GM21381 (cell line): ENCODE data around the gene PDS5B.
"Not testable (repeated sequence)": the region's sequence is repeated elsewhere in the genome, so short reads cannot be mapped to it uniquely, and the experiment has no call there.

Experiments
- ATAC-seq: cut with Tn5 transposase; IDR thresholded peaks from one replicate; pipeline ENCODE4 v1.9.1; 2021; ENCODE audit warnings: mild to moderate bottlenecking, moderate library complexity; ENCODE audit not compliant: unreplicated experiment

PDS5B gene, protein sequence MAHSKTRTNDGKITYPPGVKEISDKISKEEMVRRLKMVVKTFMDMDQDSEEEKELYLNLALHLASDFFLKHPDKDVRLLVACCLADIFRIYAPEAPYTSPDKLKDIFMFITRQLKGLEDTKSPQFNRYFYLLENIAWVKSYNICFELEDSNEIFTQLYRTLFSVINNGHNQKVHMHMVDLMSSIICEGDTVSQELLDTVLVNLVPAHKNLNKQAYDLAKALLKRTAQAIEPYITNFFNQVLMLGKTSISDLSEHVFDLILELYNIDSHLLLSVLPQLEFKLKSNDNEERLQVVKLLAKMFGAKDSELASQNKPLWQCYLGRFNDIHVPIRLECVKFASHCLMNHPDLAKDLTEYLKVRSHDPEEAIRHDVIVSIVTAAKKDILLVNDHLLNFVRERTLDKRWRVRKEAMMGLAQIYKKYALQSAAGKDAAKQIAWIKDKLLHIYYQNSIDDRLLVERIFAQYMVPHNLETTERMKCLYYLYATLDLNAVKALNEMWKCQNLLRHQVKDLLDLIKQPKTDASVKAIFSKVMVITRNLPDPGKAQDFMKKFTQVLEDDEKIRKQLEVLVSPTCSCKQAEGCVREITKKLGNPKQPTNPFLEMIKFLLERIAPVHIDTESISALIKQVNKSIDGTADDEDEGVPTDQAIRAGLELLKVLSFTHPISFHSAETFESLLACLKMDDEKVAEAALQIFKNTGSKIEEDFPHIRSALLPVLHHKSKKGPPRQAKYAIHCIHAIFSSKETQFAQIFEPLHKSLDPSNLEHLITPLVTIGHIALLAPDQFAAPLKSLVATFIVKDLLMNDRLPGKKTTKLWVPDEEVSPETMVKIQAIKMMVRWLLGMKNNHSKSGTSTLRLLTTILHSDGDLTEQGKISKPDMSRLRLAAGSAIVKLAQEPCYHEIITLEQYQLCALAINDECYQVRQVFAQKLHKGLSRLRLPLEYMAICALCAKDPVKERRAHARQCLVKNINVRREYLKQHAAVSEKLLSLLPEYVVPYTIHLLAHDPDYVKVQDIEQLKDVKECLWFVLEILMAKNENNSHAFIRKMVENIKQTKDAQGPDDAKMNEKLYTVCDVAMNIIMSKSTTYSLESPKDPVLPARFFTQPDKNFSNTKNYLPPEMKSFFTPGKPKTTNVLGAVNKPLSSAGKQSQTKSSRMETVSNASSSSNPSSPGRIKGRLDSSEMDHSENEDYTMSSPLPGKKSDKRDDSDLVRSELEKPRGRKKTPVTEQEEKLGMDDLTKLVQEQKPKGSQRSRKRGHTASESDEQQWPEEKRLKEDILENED (N-terminal part only)

DNA sequence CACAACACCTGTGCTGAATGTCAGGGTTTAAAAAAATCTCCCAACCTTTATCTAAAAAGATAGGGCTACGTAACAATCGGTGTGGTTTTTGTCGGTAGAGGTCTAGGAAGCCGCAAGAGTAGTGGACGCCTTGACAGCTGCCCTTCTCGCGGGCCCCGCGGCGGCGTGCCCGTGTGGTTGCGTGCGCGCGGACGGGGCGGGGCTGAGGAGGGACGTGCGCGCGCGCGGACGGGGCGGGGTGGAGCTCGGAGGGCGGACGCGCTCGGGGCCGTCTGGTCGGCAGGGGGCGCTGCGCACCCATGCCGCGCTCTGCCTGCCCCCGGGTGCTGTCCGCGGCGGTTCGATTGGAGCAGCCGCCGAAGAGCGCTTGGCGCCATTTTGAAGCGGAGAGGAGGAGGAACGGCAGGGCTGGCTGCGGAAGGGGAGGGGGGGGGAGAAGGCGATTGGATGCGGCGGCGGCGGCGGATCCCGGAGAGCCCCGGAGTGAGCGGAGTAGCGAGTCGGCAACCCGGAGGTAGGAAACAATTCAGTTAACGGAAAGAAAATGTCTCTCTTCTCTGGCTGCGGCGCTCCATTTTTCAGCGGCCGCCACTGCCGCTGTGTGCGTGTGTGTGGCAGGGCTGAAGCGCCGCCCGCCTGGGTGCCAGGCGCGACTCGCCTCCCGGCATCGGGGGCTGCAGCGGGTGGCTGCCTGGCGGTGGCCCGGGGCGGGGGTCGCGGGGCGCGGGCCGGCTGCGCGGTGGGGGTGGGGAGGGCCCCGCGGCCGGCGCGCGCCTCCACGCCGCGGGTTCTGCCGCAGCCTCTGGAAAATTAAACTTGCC, at the start of gene PDS5B:
TSS of gene PDS5B (plus strand) at position 373 of the 821 bp plus-strand sequence. CDS start 62,321 bp downstream, outside the sequence.
- peak; percentile 81 for ATAC-seq

DNA sequence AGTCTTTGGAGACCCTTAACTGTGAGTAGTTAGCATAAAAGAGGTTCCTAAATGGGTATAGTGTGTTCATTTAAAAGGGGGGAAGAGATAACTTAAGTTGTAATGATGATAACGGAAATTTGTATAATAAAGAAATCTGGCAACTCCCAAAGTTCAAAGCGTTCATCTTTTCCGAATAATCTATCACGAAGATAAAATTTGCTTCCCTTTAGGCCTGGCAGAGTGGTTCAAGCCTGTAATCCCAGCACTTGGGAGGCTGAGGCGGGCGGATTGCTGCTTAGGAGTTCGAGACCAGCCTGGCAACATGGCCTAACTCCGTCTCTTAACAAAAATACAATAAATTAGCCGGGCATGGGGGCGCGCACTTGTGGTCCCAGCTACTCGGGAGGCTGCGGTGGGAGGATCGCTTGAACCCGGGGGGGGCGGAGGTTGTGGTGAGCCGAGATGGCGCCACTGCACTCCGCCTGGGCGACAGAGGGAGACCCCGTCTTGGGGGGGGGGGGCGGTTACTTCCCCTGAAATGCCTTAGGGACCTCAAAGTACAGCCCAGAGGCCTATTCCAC, 48.6 kb upstream of the PDS5B start:
- peak; percentile 2 for ATAC-seq

DNA sequence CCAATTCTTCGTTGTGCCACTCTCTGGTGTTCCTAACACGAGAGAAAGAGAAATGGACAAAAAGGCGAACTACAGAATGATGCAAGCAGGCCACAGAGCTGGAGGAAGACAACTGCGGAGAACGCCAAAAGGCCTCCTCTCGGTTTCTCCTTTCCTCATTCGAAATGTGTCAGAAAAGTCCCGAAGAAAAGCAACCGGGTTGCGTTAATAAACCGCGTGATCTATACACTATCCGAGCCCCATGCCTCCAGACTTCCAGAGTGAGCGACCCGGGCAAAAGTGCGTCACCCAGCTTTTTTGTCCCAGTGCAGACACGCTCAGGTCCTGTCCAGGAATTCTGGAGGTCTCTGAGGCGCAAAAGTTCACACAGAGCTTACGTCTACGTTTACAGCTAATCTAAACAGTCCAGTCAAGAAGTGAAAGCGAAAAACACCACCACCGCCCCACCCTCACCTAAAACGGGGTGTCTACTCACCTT, 48.1 kb upstream of the PDS5B start:
- ATAC-seq, result peak; percentile 72

DNA sequence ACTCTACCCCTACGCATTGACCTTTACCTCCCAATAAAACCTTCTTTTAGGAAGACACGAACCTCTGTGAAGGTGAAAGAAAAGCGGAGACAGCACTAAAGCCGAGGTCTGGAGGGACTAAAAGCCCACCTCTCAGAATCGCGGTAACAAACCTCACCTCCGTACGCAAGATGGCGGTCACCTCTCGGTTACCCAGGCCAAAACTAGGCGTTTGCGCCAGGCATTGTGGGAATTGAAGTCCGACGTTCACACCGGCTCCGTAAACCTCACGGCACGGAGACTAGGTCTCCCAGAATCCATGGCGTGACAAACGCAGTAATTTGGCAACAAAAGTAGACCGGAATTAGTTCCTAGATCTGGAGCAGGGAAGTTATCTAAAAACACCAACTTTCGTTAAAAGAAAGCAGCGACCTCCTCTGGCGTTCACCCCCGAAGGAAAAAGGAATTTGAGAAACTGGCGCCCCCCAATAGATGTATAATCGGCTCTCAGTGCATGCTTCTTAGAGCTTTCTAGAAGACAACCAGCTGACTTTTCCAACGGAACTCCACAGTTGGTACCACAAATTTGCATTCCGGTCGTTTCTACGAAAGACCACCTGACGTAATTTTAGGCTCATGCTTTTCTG, 47.5 kb upstream of the PDS5B start, which contains the start of gene N4BP2L2:
TSS of gene N4BP2L2 (minus strand) at position 175 of the 626 bp plus-strand sequence. CDS start 1,768 bp downstream, outside the sequence.
- ATAC-seq, result peak; percentile 95

DNA sequence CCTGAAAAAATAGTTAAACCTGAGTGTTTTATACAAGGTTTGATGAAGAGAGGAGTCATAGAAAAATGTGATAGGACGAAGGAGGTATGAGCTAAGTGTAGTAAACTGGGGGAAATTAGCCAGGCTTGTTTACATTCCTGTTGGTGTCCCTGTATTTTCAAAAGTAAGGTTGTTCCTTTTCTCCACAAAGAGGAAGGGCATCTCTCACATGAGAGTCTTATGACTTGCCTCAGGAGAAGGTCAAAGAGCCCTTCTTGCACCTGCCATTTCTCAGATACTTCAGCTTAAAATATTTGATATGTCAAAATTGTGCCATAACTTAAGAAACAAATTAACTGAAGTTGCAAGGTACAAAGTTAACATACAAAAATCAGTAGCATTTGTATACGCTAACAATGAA, 44.0 kb upstream of the PDS5B start:
- ATAC-seq, result no peak

DNA sequence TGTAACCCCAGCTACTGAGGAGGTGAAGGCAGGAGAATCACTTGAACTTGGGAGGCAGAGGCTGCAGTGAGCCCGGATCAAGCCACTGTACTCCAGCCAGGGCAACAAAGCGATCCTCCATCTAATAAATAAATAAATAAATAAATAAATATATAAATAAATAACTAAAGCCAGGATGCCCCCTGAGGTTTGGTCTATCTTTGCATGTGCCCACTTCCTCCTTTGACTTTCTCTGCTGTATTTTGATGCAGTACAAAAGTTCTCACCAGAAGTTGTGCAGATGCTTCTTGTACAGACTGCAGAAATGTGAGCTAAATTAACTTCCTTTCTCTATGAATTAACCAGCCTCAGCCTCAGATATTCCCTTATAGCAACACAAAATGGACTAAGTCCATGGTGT, 41.2 kb upstream of the PDS5B start:
- ATAC-seq, result no peak

DNA sequence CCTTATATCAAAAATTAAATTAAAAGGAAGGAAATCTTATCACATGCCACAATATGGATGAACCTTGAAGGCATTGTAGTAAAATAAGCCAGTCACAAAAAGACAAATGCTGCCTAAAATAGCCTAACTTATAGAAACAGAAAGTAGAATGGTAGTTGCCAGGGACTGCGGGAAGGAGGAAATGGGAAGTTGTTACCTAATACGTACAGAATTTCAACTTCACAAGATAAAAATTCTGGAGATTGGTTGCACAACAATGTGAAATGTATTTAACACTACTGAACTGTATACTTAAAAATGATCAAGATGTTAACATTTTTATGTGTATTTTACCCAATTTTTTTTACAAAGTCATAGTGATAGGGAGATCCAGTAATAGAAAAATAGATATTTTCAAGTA, 37.4 kb upstream of the PDS5B start:
- ATAC-seq, result no peak

DNA sequence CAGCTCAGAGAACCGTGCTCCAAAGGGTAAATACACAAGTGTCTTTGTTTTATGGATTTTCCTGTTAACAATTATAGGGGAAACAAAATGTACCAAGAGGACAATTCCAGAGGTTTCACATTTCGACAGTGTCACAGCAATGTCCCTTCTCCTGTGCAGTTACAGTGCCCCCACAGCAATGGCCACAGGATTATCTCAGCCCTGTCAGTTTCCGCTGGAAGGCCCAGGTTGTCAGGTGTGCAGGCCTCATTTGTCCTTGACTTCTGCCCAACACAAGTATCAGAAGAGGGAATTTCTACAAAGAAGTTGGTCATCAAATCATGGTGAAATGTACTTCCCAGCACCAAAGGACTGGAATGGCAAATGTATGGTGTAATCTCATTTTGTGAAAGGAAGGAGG, 36.5 kb upstream of the PDS5B start:
- no peak for ATAC-seq

DNA sequence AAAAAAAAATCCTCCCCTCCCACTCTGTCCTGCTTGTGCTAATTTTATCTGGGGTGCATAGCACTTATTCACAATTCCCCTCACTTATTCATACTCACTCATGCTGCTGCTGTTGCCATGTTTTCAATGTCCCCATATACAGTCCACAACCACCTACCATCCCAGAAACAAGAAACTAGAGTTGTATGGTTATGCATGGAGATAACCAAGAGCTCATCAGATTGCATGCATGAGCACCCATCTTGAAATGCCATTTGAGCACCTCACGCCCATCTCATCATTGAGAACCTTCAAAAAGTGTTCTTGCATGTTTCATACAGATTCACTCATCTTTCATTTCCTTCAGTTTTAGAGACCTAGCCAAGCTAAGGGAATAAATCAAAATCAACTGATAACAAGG, 32.5 kb upstream of the PDS5B start:
- ATAC-seq, result no peak

DNA sequence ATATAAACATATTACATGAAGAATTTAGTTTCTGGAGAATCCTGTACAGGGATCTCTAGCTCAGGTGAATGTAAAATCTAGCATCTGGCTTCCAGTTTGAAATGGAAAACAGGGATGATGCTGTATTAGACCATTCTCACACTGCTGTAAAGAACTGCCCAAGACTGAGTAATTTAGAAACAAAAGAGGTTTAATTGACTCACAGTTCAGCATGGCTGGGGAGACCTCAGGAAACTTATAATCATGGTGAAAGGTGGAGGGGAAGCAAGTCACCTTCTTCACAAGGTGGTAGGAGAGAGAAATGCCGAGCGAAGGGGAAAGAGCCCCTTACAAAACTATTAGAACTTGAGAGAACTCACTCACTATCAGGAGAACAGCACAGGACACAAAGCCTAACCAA, 30.6 kb upstream of the PDS5B start:
- ATAC-seq, result no peak

DNA sequence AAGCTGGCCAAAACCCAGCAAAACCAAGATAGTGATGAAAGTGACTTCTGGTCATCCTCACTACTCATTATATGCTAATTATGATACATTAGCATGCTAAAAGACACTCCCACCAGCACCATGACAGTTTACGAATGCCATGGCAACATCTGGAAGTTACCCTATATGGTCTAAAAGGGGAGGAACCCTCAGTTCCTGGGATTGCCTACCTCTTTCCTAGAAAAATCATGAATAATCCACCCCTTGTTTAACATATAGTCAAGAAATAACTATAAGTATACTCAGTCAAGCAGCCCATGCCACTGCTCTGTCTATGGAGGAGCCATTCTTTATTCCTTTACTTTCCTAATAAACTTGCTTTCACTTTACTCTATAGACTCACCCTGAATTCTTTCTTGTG, 25.4 kb upstream of the PDS5B start:
- ATAC-seq, result not testable (repeated sequence)

DNA sequence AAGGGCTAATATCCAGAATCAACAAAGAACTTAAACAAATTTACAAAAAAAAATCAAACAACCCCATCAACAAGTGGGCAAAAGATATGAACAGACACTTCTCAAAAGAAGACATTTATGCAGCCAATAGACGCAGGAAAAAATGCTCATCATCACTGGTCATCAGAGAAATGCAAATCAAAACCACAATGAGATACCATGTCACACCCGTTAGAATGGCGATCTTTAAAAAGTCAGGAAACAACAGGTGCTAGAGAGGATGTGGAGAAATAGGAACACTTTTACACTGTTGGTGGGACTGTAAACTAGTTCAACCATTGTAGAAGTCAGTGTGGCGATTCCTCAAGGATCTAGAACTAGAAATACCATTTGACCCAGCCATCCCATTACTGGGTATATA, 10.6 kb upstream of the PDS5B start:
- not testable (repeated sequence) for ATAC-seq

DNA sequence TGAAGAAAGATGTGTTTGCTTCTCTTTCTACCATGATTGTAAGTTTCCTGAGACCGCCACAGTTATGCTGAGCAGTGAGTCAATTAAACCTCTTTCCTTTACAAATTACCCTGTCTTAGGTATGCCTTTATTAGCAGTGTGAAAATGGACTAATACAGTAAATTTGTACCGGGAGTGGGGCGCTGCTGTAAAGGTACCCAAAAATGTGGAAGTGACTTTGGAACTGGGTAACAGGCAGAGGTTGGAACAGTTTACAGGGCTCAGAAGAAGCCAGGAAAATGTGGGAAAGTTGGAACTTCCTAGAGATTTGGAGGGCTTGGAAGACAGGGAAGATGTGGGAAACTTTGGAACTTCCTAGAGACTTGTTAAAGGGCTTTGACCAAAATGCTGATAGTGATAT, 9.2 kb upstream of the PDS5B start:
- ATAC-seq, result no peak

DNA sequence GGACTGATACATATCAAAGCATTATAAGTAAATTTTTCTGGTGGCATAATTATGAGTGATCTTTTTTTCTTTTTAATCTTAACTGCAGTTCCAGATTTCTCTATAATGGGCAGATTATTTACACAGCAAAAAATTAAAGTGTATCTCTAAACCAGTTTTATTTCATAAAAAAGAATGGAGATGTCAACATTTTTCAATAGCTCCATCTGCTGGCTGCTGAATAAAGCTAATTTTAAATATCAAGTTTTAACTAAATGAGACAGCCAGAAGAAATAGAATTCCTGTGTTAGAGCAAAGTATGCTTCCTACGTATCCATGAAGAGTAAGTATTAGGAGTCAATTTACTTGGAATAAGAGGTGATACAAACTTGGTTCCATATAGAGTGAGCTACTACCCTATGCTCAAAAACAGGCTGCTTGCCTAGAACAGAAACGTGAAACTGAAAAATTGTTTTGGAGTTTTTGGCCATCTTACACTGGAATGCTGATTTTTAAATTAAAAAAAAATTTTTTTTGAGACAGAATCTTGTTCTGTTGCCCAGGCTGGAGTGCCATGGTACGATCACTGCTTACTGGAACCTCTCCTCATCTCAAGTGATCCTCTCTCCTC, 5.0 kb upstream of the PDS5B start:
- ATAC-seq, result no peak

DNA sequence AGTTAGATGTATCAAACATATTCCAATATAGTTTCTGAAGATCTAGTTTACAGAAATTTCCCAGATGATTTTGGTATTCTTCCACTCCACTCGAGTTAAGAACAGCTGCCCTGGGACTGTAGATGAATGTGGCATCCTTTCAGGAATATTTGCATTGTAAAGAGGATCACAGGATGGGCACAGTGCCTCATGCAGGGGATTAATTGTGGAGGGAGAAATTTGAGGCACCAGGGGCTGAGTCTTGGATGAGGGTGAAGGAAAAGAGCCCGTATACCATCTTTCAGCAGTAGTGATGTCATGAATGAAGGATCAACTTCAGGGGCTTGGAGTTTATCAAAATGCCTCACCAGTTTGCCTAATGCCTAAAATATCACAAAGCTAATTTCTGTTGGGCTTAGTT, 4.0 kb upstream of the PDS5B start:
- ATAC-seq, result no peak

DNA sequence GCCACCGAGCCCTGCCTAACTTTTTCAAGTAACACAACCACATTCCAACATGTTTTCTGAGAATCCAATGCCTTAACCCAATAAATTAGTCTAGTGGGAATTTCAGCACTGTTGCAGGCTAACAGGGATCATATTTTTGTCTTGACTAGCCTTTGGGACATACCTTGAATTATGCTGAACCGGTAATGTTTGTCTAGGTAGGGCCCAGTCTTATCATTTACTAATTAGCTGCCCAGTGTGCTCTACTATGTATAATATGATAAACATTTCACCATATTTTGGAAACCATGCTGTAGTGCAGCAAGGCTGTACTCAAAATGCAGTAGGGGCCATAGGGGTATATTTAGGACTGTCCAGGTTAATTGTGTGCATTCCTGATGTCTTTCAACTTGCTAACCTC, 3.3 kb upstream of the PDS5B start:
- ATAC-seq, result no peak

DNA sequence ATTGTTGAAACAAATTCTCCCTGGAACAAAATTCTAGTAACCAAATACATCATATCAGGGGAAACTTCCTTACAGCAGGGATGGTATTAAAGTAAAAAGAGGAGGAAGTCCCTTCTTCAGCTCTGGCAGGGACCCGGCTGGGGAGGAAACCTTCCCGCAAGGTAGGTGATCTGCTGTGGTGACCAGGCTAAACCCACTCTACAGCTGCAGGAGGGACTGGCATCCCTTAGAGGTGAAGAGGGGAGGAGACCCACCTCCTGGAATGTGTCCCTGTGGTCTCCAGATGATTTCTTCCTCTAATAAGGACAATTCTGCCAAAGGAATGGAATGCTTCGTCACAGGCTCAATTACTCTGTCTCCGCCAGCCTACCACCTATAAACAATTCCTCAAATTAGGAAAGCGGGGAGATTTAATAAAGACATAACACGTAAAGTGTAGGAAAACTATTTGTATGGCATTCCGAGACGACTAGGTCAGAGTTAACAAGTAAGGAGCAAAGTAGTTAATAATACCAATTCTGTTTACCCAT, 637 bp upstream of the PDS5B start:
- ATAC-seq, result no peak

DNA sequence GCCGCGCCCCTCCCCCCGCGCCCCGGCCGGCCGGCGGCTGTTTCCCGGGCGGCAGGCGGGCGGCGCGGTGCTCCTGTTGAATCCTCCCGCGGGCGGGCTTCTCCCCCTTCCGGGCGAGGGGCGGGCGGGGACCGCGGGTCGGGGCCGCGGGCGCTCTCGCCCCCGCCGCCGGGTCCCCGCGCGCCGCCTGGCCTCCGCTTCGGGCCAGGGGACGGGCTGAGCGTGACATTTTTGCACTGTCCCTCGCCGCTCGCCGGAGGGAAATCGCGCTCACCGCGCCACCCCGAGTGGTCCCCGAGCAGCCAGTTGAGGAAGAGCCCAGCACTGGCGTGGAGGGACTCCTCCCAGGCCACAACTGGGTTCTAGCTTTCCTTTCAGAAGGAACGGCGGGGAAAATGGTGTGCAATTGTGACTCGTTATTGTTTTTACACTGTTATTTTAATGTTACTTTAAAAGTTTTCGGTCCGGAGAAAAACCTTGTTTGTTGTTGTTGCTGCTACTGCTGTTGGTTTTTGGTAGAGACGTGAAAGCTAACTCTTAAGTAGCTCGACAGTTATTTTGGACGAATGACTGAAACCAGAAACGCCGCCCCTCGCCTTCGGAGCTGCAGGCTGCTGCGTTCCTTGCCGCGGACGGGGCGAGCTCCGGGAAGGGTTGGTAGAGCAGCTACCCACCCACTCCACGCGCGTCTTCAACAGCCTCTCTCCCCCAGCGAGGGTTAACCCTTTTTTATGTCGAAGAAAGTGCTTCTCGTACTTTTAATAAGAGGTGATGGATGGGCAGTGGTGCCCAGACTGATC, 959 bp downstream of the PDS5B start:
- ATAC-seq, result peak; percentile 33
